ENCODE data around the gene TXN2.

The TXN2 gene

GRCh38 chr22:36480941-36481392, 473 bp downstream of the TXN2 start:
- peak in 1 of 2 experiments; percentile 23 for DNase-seq

- no peak for DNase-seq
These were observed 2.5 kb downstream of the TXN2 start for GRCh38 chr22:36478966-36479365.

- DNase-seq, result no peak
These were observed 6.1 kb downstream of the TXN2 start for GRCh38 chr22:36475341-36475740.

- no peak for DNase-seq
These were observed 8.8 kb downstream of the TXN2 start for GRCh38 chr22:36472689-36473088.

- no peak for DNase-seq
These were observed 10.1 kb downstream of the TXN2 start for GRCh38 chr22:36471341-36471821.

GRCh38 chr22:36470994-36471331, 10.5 kb downstream of the TXN2 start:
- DNase-seq, result no peak

GRCh38 chr22:36470162-36470993, 11.1 kb downstream of the TXN2 start:
- peak; percentile 64 to 83 for DNase-seq

GRCh38 chr22:36469094-36469710, 12.2 kb downstream of the TXN2 start:
- no peak for DNase-seq

- peak; percentile 48 to 59 for DNase-seq
These were observed 13.5 kb downstream of the TXN2 start for GRCh38 chr22:36467946-36468345.

GRCh38 chr22:36467042-36467810, 14.2 kb downstream of the TXN2 start:
- no peak for DNase-seq

GRCh38 chr22:36466258-36466657, 15.2 kb downstream of the TXN2 start:
- DNase-seq, result no peak

GRCh38 chr22:36465232-36466021, 16.0 kb downstream of the TXN2 start:
- no peak for DNase-seq

GRCh38 chr22:36464715-36465231, 16.7 kb downstream of the TXN2 start:
- no peak for DNase-seq

GRCh38 chr22:36463783-36464184, 17.7 kb downstream of the TXN2 start:
- DNase-seq, result no peak

GRCh38 chr22:36461665-36462649, 19.5 kb downstream of the TXN2 start:
- no peak for DNase-seq

- no peak for DNase-seq
These were observed 21.2 kb downstream of the TXN2 start for GRCh38 chr22:36460202-36460601.

- no peak for DNase-seq
These were observed 23.6 kb downstream of the TXN2 start for GRCh38 chr22:36457688-36458450.

- DNase-seq, result no peak
These were observed 25.0 kb downstream of the TXN2 start for GRCh38 chr22:36456464-36456845.

GRCh38 chr22:36455571-36456463, 25.6 kb downstream of the TXN2 start:
- no peak for DNase-seq
